Measurements from ENCODE around the gene LRRC46. TPM values are rescaled to one million over a fixed set of nuclear protein-coding genes. Genes with fewer than 3 reads are reported as not detected.

LRRC46 gene
- total RNA-seq, 1 donor from 2014 or later = 0.30 TPM

DNA sequence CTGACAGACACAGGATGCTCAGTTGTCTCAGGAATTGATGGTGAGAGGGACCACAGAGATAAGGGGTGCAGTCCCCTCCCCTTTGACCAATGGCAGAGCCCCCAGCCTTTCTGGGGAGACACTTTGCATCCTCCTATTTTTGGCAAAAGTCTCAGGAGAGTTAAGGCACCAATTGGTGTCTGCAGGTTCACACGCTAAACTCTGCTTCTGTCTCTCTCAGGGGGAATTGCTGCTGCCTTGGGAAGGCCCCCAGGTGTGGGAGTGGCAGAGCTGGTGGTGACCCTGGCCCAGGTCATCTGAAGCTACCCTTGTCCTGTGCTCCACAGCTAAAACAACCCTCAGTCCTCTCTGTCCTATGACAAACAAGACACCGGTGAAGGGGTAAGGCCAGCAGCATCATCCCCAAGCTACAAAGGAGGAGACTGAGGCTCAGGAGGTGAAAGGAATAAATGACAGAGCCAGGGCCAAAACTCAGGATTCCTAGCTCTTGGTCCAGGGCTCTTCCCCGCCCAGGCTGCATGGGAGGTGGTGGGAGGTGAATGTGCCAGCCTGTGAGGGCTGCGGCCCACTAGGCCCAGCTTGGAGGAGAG is 30.2 kb upstream of the LRRC46 start:
- no peak for TF ChIP-seq EZH2 (IDR thresholded peaks at IDR 0.05; ENCODE audit: insufficient read depth, low read length)
- TF ChIP-seq CTCF (IDR thresholded peaks at IDR 0.05; ENCODE audit: insufficient read depth, low read depth, low read length) = no peak
- Histone ChIP-seq H4K20me1 (ENCODE audit: insufficient read depth, low read length) (peaks cover 2% of the 10 kb centered on the region), H3K27ac (ENCODE audit: low read depth, low read length) (no peak overlapping the region), H2AFZ (ENCODE audit: low read depth, low read length) (no peak overlapping the region), H3K27me3 (ENCODE audit: insufficient read depth, low read length) (peaks cover 30% of the 10 kb centered on the region), H3K79me2 (ENCODE audit: insufficient read depth, low read length) (no peaks in the 10 kb centered on the region), H3K4me3 (ENCODE audit: insufficient read depth, low read depth, low read length) (no peak overlapping the region), H3K4me2 (ENCODE audit: low read length) (no peak overlapping the region), H3K9ac (ENCODE audit: low read length) (no peak overlapping the region), H3K36me3 (ENCODE audit: insufficient read depth, low read length) (no peaks in the 10 kb centered on the region), H3K9me3 (ENCODE audit: insufficient read depth, low read depth, low read length) (no peaks in the 10 kb centered on the region), H3K4me1 (ENCODE audit: insufficient read depth, low read length) (no peaks in the 10 kb centered on the region)
- no peak for FAIRE-seq
- Mint-ChIP-seq H3K27ac (ENCODE audit: unreplicated experiment) (no peak overlapping the region), H3K36me3 (ENCODE audit: low read depth, unreplicated experiment) (peaks cover 1% of the 10 kb centered on the region), H3K9me3 (ENCODE audit: unreplicated experiment) (peaks cover 3% of the 10 kb centered on the region), H3K4me1 (ENCODE audit: low read depth, unreplicated experiment) (no peaks in the 10 kb centered on the region), H3K4me3 (ENCODE audit: unreplicated experiment) (no peak overlapping the region), H3K27me3 (ENCODE audit: low read depth, unreplicated experiment) (peaks cover 52% of the 10 kb centered on the region)
- no peak for DNase-seq (ENCODE audit: low read depth)

- peaks cover 52% of the 10 kb centered on the region for H3K27me3 Mint-ChIP-seq (ENCODE audit: low read depth, unreplicated experiment)
- FAIRE-seq = no peak
- H3K36me3 Mint-ChIP-seq (ENCODE audit: low read depth, unreplicated experiment) = peaks cover 6% of the 10 kb centered on the region
- Histone ChIP-seq H3K4me2 (ENCODE audit: low read length) (no peak overlapping the region), H2AFZ (ENCODE audit: low read depth, low read length) (no peak overlapping the region), H3K9ac (ENCODE audit: low read length) (no peak overlapping the region), H3K4me3 (ENCODE audit: insufficient read depth, low read depth, low read length) (no peak overlapping the region), H3K79me2 (ENCODE audit: insufficient read depth, low read length) (no peaks in the 10 kb centered on the region), H3K27me3 (ENCODE audit: insufficient read depth, low read length) (peaks cover 30% of the 10 kb centered on the region), H3K27ac (ENCODE audit: low read depth, low read length) (no peak overlapping the region), H3K36me3 (ENCODE audit: insufficient read depth, low read length) (no peaks in the 10 kb centered on the region), H3K4me1 (ENCODE audit: insufficient read depth, low read length) (no peaks in the 10 kb centered on the region), H3K9me3 (ENCODE audit: insufficient read depth, low read depth, low read length) (no peaks in the 10 kb centered on the region), H4K20me1 (ENCODE audit: insufficient read depth, low read length) (peaks cover 5% of the 10 kb centered on the region)
- H3K4me3 Mint-ChIP-seq (ENCODE audit: unreplicated experiment) = peak overlapping the region; percentile 40
- H3K9me3 Mint-ChIP-seq (ENCODE audit: unreplicated experiment) = peaks cover 3% of the 10 kb centered on the region
- H3K27ac Mint-ChIP-seq (ENCODE audit: unreplicated experiment) = no peak overlapping the region
- H3K4me1 Mint-ChIP-seq (ENCODE audit: low read depth, unreplicated experiment) = no peaks in the 10 kb centered on the region
- DNase-seq (ENCODE audit: low read depth) = no peak
- TF ChIP-seq EZH2 (IDR thresholded peaks at IDR 0.05; ENCODE audit: insufficient read depth, low read length) (no peak), CTCF (IDR thresholded peaks at IDR 0.05; ENCODE audit: insufficient read depth, low read depth, low read length) (no peak)
Observed at GRCh38 chr17:47801906-47802305, 29.6 kb upstream of the LRRC46 start.

DNA sequence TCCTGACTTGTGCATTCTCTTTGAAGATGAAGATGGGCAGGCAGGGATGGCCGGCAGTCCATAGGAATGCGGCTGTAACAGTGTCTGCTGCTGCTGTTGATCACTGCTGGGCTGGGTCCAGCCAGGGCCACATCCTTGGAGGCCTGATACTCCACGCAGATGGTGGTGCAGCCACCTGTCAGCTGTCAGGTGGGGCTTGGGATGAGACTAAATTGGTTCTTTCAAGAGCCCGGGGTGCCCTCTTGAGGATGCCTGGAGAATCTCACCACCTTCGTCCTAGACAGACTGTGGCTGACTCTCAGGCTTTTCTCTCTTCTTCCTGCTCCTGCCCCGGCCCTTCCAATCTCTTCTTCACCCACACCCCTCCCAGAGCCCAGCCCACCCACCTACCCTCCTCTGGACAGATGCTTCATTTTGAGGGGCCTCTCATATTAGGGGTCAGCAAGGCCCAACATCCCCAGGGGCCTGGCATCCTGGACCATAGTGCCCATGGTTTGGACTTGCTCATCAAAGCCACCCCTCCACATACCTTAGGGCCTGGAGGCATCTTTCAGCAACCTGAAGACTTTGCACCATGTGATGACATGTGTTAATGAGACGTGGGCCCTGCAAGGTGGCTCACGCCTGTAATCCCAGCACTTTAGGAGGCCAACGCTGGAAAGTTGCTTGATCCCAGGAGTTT is 29.0 kb upstream of the LRRC46 start:
- H3K9me3 Mint-ChIP-seq (ENCODE audit: unreplicated experiment) = peaks cover 1% of the 10 kb centered on the region
- DNase-seq (ENCODE audit: low read depth) = peak; percentile 6
- Histone ChIP-seq H3K9ac (ENCODE audit: low read length) (no peak overlapping the region), H3K4me2 (ENCODE audit: low read length) (no peak overlapping the region), H3K4me3 (ENCODE audit: insufficient read depth, low read depth, low read length) (no peak overlapping the region), H3K79me2 (ENCODE audit: insufficient read depth, low read length) (no peaks in the 10 kb centered on the region), H3K4me1 (ENCODE audit: insufficient read depth, low read length) (no peaks in the 10 kb centered on the region), H3K27me3 (ENCODE audit: insufficient read depth, low read length) (peaks cover 28% of the 10 kb centered on the region), H3K27ac (ENCODE audit: low read depth, low read length) (no peak overlapping the region), H3K36me3 (ENCODE audit: insufficient read depth, low read length) (no peaks in the 10 kb centered on the region), H2AFZ (ENCODE audit: low read depth, low read length) (no peak overlapping the region), H3K9me3 (ENCODE audit: insufficient read depth, low read depth, low read length) (no peaks in the 10 kb centered on the region), H4K20me1 (ENCODE audit: insufficient read depth, low read length) (peaks cover 11% of the 10 kb centered on the region)
- peaks cover 11% of the 10 kb centered on the region for H3K36me3 Mint-ChIP-seq (ENCODE audit: low read depth, unreplicated experiment)
- H3K27ac Mint-ChIP-seq (ENCODE audit: unreplicated experiment) = no peak overlapping the region
- TF ChIP-seq EZH2 (IDR thresholded peaks at IDR 0.05; ENCODE audit: insufficient read depth, low read length) (no peak), CTCF (IDR thresholded peaks at IDR 0.05; ENCODE audit: insufficient read depth, low read depth, low read length) (peak; percentile 37)
- H3K4me1 Mint-ChIP-seq (ENCODE audit: low read depth, unreplicated experiment) = no peaks in the 10 kb centered on the region
- no peak for FAIRE-seq
- no peak overlapping the region for H3K4me3 Mint-ChIP-seq (ENCODE audit: unreplicated experiment)
- H3K27me3 Mint-ChIP-seq (ENCODE audit: low read depth, unreplicated experiment) = peaks cover 50% of the 10 kb centered on the region
